Activated naive CD4-positive, alpha-beta T cell treated with anti-CD3 and anti-CD28 coated beads for 36 hours (primary cell): Measurements from ENCODE around the gene LEPROT. TPM values are rescaled to one million over a fixed set of nuclear protein-coding genes. Genes with fewer than 3 reads are reported as not detected.
"Not testable (repeated sequence)": the region's sequence is repeated elsewhere in the genome, so short reads cannot be mapped to it uniquely, and the experiment has no call there.

ENCODE experiments used
- CTCF ChIA-PET: fragments of 350-600 bp; sonication (Branson Sonifier 250); formaldehyde crosslinking; loops from one replicate; lab custom pipeline; 2021; ENCODE audit warnings: antibody characterized with exemption; lab: Charles Lee
- DNase-seq: peaks from one replicate; pipeline ENCODE4 v3.0.0-alpha.2; 2020
- H3K27ac Mint-ChIP-seq: one replicate; pipeline ENCODE4 v1.8.0; 2021; ENCODE audit warnings: mild to moderate bottlenecking, mixed read lengths
- H3K27me3 Mint-ChIP-seq: one replicate; pipeline ENCODE4 v1.8.0; 2021; ENCODE audit warnings: low read depth, mixed read lengths
- H3K36me3 Mint-ChIP-seq: one replicate; pipeline ENCODE4 v1.8.0; 2021; ENCODE audit warnings: low read depth, mixed read lengths
- H3K4me1 Mint-ChIP-seq: one replicate; pipeline ENCODE4 v1.8.0; 2021; ENCODE audit warnings: low read depth, mixed read lengths
- H3K4me3 Mint-ChIP-seq: one replicate; pipeline ENCODE4 v1.8.0; 2021; ENCODE audit warnings: mild to moderate bottlenecking, moderate library complexity, mixed read lengths
- H3K9me3 Mint-ChIP-seq: one replicate; pipeline ENCODE4 v1.8.0; 2021; ENCODE audit warnings: mixed read lengths
- intact Hi-C: fragments of 100-400 bp; cut with micrococcal nuclease; formaldehyde crosslinking; loops from one replicate; pipeline ENCODE4 v1.15.1; 2023
- total RNA-seq, 2 experiments: library from RNA; stranded (reverse); gene quantifications; one replicate each; pipeline ENCODE4 v1.2.3, GENCODE V29; 2021

Gene LEPROT
- 10 to 100 TPM in 1 of 2 experiments, 1 to 10 TPM in 1; 7.2 to 14.2 TPM for total RNA-seq

GRCh38 chr1:65420590-65421350, at the start of gene LEPROT, which contains the start of gene LEPR:
TSS of gene LEPROT (plus strand) at chr1:65420668. CDS start at chr1:65420725, 57 bp downstream.
TSS of gene LEPR (plus strand) at chr1:65420668. CDS start at chr1:65565566, 144,898 bp downstream.
- Mint-ChIP-seq H3K9me3 (no peaks in the 10 kb centered on the region), H3K36me3 (peaks cover 11% of the 10 kb centered on the region), H3K4me3 (no peak within 1 kb of the TSS), H3K27ac (peak within 1 kb of the TSS; percentile 89), H3K27me3 (no peaks in the 10 kb centered on the region), H3K4me1 (peaks cover 20% of the 10 kb centered on the region)
- no peak for DNase-seq
- intact Hi-C loops = loop anchor here (1.0 to 5.0 kb wide), 16 partner anchors 27 to 1898 kb away; partner anchors contain the start of genes AK4, EFCAB7 and ITGB3BP
- CTCF ChIA-PET = interaction anchor here (0.7 to 1.7 kb wide), 2 partner anchors 10 to 38 kb away, joined by 3 to 9 read pairs; no protein-coding TSS in a partner anchor

DNA sequence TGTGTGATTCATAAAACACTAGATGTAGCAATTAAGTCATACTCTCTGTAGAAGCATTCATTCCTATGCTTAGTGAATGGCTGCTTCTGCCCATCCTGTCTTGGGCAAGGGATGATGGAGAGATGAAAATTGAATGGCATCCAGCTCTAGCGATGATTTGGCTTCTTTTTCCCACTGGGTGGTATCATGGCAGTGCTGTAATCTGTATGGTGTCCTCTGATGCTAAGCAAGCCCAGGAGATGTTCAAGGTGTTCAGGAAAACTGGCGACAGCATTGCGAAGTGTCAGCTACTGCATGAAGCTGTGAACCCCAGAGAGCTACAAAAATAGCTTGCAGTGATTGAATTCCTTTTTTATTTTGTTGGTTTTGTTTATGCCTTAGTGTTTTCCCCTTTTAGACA, 48.9 kb upstream of the LEPROT start:
- H3K36me3 Mint-ChIP-seq = peaks cover 1% of the 10 kb centered on the region
- CTCF ChIA-PET = interaction anchor here (0.9 to 1.0 kb wide), 2 partner anchors 163 to 316 kb away, joined by 3 read pairs; no protein-coding TSS in a partner anchor
- no peak overlapping the region for H3K27ac Mint-ChIP-seq
- no peaks in the 10 kb centered on the region for H3K27me3 Mint-ChIP-seq
- intact Hi-C loops = no loop called here
- no peaks in the 10 kb centered on the region for H3K4me1 Mint-ChIP-seq
- no peak for DNase-seq
- H3K9me3 Mint-ChIP-seq = no peaks in the 10 kb centered on the region
- no peak overlapping the region for H3K4me3 Mint-ChIP-seq

GRCh38 chr1:65372557-65372956, 47.9 kb upstream of the LEPROT start:
- no peaks in the 10 kb centered on the region for H3K27me3 Mint-ChIP-seq
- no peaks in the 10 kb centered on the region for H3K9me3 Mint-ChIP-seq
- H3K27ac Mint-ChIP-seq = no peak overlapping the region
- intact Hi-C loops = no loop called here
- H3K4me3 Mint-ChIP-seq = no peak overlapping the region
- CTCF ChIA-PET = no interaction called here
- H3K36me3 Mint-ChIP-seq = peaks cover 1% of the 10 kb centered on the region
- no peaks in the 10 kb centered on the region for H3K4me1 Mint-ChIP-seq
- no peak for DNase-seq

GRCh38 chr1:65377496-65378246, 42.8 kb upstream of the LEPROT start:
- Mint-ChIP-seq H3K27ac (no peak overlapping the region), H3K4me1 (no peaks in the 10 kb centered on the region), H3K27me3 (no peaks in the 10 kb centered on the region), H3K36me3 (peaks cover 1% of the 10 kb centered on the region), H3K4me3 (no peak overlapping the region), H3K9me3 (no peaks in the 10 kb centered on the region)
- intact Hi-C loops = no loop called here
- DNase-seq = no peak
- CTCF ChIA-PET = no interaction called here

DNA sequence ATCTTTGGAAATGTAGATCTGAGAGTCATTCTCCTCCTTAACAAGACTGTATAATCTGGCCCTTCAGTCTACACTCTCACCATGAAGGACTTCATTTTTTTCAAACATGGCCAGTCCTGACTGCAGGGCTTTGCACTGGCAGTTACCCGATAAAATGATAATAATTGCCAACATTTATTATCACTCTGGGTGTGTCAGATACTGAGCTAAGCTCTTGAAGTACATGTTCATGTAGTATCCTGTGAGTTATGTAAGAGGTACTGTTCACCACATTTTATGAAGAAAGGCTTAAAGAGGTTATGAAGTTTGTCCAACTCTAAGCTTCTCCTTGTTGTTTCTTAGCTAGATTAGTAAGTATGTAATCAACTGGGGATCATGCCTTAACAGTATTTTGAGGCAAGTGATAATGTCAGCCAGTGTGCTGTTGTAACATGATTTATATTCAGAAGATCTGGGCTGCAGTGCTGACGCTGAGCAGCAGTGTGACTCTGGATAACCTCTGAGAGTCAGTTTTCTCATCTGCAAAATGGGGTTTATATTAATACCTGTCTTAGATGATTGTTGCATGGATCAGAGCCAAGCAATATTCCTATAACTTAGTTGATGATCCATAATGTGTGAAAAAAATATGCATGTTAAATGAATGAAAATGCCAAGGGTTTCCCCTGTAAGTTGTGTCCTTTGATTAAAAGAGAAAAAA, 42.1 kb upstream of the LEPROT start:
- Mint-ChIP-seq H3K36me3 (peaks cover 1% of the 10 kb centered on the region), H3K27ac (no peak overlapping the region), H3K4me3 (no peak overlapping the region), H3K9me3 (no peaks in the 10 kb centered on the region), H3K4me1 (no peaks in the 10 kb centered on the region), H3K27me3 (no peaks in the 10 kb centered on the region)
- CTCF ChIA-PET = no interaction called here
- no peak for DNase-seq
- intact Hi-C loops = no loop called here

DNA sequence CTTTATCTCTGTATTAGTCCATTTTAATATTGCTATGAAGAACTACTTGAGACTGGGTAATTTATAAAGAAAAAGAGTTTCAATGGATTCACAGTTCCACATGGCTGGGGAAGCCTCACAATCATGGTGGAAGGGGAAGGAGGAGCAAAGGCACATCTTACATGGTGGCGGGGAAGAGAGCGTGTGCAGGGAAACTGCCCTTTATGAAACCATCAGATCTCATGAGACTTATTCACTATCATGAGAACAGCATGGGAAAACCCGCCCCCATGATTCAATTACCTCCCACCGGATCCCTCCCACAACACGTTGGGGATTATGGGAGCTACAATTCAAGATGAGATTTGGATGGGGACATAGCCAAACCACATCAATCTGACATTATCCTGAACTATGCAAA, 36.0 kb upstream of the LEPROT start:
- intact Hi-C loops, H3K27me3 Mint-ChIP-seq, H3K4me3 Mint-ChIP-seq, H3K4me1 Mint-ChIP-seq, DNase-seq, H3K9me3 Mint-ChIP-seq, H3K27ac Mint-ChIP-seq, CTCF ChIA-PET, H3K36me3 Mint-ChIP-seq: not testable (repeated sequence)

GRCh38 chr1:65386439-65386838, 34.0 kb upstream of the LEPROT start:
- intact Hi-C loops = no loop called here
- H3K9me3 Mint-ChIP-seq = no peaks in the 10 kb centered on the region
- no peaks in the 10 kb centered on the region for H3K27me3 Mint-ChIP-seq
- H3K36me3 Mint-ChIP-seq = no peaks in the 10 kb centered on the region
- no peak overlapping the region for H3K27ac Mint-ChIP-seq
- peaks cover 4% of the 10 kb centered on the region for H3K4me1 Mint-ChIP-seq
- no peak overlapping the region for H3K4me3 Mint-ChIP-seq
- CTCF ChIA-PET = no interaction called here
- no peak for DNase-seq

DNA sequence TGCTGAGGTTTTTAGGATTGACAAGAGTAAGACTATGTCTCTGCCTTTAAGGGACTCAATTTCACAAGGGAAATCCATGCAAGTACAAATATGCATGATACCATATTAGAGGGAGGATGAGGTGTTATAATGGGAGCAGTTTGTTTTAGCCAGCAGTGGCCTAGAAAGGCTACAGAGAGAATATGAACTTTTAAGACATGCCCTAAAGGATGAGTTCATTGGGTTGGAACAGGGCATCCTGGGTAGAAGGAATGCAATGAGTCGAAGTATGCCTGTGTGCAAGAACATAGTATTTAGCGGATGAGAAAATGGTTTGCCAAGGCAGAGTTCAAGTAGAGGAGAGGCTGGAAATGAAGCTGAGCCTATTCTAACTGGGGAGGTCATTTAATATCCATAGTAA, 32.6 kb upstream of the LEPROT start:
- Mint-ChIP-seq H3K27me3 (no peaks in the 10 kb centered on the region), H3K4me3 (no peak overlapping the region), H3K27ac (no peak overlapping the region), H3K9me3 (no peaks in the 10 kb centered on the region), H3K36me3 (no peaks in the 10 kb centered on the region), H3K4me1 (peaks cover 4% of the 10 kb centered on the region)
- no peak for DNase-seq
- intact Hi-C loops = no loop called here
- CTCF ChIA-PET = no interaction called here

DNA sequence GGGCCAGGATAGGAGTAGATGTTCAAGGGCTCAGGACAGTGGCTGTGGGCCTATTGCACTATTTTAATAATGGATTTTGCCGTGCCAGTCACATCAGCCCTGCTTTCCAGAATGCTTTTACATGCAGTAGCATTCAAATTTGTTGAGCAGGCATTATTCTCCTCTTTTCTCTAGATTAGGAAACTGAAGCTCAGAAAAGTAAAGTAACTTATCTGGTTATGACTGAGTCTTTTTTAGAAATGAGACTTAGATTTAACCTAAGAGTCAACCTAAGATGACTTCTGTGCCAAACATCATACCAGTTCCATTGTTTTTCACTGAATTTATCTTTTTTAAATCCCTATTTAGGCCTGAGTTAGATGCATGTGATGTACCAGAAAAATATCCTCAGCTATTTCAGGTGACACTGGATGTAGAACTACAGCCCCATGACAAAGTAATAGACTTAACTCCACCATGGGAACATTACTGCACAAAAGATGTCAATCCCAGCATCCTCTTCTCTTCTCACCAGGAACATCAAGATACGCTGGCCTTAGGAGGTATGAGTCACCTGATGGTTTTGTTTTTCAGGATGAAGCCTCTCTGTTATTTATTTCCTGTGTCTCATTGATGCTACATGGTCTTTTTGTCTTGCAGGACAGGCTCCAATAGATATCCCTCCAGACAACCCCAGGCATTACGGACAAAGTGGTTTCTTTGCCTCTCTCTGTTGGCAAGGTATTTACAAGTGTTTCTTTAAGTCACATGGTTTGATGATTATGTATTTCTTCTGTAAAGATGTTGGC, 31.4 kb upstream of the LEPROT start:
- H3K4me3 Mint-ChIP-seq = no peak overlapping the region
- H3K4me1 Mint-ChIP-seq = peaks cover 13% of the 10 kb centered on the region
- no peaks in the 10 kb centered on the region for H3K9me3 Mint-ChIP-seq
- no peak for DNase-seq
- intact Hi-C loops = no loop called here
- H3K27me3 Mint-ChIP-seq = no peaks in the 10 kb centered on the region
- no peaks in the 10 kb centered on the region for H3K36me3 Mint-ChIP-seq
- H3K27ac Mint-ChIP-seq = no peak overlapping the region
- CTCF ChIA-PET = no interaction called here

GRCh38 chr1:65392497-65392896, 28.0 kb upstream of the LEPROT start:
- CTCF ChIA-PET = interaction anchor here (1.2 kb wide), 1 partner anchor 76 kb away, joined by 3 read pairs; no protein-coding TSS in a partner anchor
- no peak overlapping the region for H3K4me3 Mint-ChIP-seq
- DNase-seq = no peak
- H3K27ac Mint-ChIP-seq = no peak overlapping the region
- intact Hi-C loops = loop anchor here (10.0 kb wide), 1 partner anchor 422 kb away; no protein-coding TSS in a partner anchor
- no peaks in the 10 kb centered on the region for H3K36me3 Mint-ChIP-seq
- no peaks in the 10 kb centered on the region for H3K9me3 Mint-ChIP-seq
- H3K27me3 Mint-ChIP-seq = no peaks in the 10 kb centered on the region
- peaks cover 22% of the 10 kb centered on the region for H3K4me1 Mint-ChIP-seq

DNA sequence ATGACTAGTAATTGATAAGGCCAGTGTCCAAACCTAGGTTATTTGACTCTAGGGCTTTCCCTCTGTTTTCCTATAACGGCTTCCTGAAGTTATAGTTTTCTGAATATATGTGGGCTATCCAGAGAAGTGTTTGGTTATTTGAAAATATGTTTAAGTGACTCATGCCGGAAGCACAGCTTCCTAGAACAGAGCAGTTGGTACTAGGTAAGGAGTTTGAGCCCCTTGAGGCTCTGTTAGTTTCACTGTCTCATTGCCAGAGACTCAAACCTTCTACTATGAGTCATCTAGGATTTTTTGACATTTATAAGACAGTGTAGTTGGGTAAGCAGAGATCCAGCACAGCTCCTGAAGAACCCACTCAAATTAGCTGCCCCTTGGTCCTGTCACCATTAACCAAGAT, 27.1 kb upstream of the LEPROT start:
- H3K9me3 Mint-ChIP-seq = no peaks in the 10 kb centered on the region
- intact Hi-C loops = loop anchor here (1.0 to 10.0 kb wide), 4 partner anchors 27 to 421 kb away; partner anchors contain the start of genes LEPR and LEPROT
- peak; percentile 39 for DNase-seq
- peaks cover 22% of the 10 kb centered on the region for H3K4me1 Mint-ChIP-seq
- no peaks in the 10 kb centered on the region for H3K27me3 Mint-ChIP-seq
- no peak overlapping the region for H3K27ac Mint-ChIP-seq
- CTCF ChIA-PET = interaction anchor here (1.2 kb wide), 1 partner anchor 77 kb away, joined by 3 read pairs; no protein-coding TSS in a partner anchor
- no peak overlapping the region for H3K4me3 Mint-ChIP-seq
- H3K36me3 Mint-ChIP-seq = no peaks in the 10 kb centered on the region
